NCI-H774 (cell line): ENCODE measurements around the gene ELK1.
"Not testable (repeated sequence)": the region's sequence is repeated elsewhere in the genome, so short reads cannot be mapped to it uniquely, and the experiment has no call there.

Source experiments
- DNase-seq: peaks from one replicate; lab custom pipeline; 2025; lab: John Stamatoyannopoulos, UW

The ELK1 gene

DNA sequence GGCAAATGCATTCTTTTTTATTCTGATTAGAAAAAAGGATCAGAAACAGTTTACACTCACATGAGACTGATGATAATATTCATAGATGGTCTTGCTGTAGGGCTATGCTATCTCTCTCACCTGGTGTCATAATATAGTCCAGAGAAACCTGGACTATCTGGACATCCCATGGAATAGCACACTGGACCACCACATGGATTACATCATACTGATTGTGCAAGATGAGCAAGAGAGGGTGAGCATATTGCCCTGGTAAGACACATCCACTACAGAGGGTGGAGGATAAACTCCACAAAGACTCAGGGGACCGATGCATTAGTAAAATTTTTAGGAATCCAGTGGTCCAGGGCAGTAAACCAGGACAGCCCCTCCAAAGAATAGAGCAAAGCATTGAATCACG, 38.9 kb downstream of the ELK1 start:
- DNase-seq = no peak

DNA sequence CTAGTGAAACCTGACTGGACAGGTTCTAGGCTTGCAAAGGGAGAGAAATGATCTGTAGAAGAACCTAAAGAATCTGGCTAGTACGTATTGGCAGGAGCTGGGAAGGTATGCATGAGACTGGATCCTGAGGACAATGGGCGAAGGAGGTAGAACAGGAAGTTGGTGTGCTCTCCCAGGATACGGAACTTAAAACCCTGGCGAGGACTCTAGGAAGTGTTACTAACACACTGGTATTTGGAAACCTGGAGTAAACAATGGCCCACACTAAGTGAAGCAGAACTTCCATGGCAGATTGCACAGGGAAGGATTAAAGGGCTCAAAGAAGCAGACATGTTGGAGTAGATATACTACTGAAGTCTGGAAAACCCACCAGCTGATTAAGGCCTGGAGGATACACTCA, 39.9 kb downstream of the ELK1 start:
- no peak for DNase-seq

DNA sequence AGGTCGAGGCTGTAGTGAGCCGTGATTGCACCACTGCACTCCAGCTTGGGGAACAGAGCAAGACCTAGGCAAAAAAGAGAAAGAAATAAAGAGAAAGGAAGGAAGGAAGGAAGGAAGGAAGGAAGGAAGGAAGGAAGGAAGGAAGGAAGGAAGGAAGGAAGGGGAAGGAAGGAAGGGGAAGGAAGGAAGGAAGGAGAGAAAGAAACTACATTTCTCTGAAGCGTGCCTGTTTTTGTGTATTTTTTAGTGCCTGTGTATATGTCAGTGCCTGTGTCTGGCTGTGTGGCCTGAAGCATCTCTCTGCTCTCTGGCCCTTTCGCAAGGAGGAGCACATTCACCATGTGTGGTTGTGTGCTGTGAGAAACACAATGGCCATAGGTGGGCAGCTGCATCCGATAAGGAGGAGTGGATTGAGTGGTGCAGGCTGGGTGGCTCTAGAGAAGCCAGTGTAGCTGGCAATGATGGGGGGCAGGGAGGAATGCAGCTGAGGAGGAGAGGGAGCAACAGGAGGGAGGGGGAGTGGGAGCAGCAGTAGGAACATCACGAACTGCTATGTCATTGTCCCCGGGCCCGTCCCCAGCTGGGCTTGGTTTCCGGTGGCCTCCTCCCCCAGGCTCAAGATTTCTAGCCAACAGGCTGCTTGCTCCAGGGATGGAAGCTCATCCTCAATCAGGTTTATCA, 42.1 kb downstream of the ELK1 start:
- DNase-seq = no peak

DNA sequence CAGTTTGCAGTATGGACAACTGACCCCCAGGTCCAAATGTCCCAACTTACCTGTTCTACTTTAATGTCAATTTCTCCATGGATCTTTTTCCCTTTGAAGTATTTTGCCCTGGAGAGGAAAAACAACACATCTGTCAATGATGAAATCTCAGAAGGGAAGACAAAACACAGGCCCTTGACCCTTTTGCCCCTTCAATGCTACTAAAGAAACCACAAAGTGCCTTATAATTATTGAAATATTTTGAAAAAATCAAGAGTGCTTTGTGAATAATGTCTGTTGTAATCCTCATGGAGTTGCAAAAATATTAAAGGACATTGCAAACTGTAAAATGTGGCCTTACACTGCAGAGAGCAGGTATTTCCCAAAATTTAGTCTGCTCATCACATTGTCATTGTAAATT, 43.3 kb downstream of the ELK1 start:
- DNase-seq = no peak

DNA sequence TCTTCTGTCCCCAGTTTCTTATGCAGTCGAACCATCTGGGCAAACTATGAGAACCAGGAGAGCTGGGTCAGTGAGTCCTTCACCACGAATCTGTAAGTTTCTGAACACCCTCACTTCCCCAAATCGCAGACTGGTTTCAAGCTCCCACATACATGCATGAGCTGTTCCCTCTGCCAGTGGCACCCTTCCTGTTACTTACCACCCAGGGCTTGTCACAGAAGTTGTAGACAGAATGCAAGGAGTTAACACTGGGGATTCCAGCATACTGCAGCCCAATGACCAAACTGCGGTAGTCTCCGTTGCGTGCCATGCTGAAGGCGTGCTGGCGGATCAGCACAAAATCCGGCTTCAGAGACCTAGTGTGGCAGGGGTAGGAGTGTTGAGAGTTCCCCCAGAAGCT, 45.3 kb downstream of the ELK1 start:
- DNase-seq = no peak

DNA sequence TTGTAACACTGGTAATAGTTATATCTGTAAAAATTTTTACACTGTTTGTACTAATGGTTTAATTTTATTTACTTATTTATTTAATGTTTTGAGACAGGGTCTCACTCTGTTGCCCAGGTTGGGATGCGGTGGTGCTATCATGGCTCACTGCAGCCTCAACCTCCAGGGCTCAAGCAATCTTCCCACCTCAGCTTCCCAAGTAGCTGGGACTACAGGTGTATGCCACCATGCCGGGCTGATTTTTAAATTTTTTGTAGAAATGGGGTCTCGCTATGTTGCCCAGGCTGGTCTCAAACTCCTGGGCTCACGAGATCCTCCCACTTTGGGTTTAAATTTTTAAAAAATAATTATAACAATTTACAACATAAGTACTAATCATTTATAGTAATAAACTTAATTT, 47.2 kb downstream of the ELK1 start:
- DNase-seq = not testable (repeated sequence)

DNA sequence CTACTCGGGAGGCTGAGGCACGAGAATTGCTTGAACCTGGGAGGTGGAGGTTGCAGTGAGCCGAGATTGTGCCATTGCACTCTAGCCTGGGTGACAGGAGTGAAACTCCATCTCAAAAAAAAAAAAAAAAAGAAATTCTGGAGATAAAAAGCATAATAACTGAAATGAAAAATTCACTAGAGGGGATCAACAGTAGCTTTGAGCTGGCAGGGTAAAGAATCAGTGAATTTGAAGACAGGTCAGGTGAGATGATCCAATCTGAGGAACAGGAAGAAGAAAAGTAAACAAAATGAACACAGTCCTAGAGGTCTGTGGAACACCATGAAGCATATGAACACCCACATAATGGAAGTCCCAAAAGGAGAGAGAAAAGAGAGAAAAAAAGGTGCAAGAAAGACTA, 53.1 kb downstream of the ELK1 start:
- DNase-seq = no peak

DNA sequence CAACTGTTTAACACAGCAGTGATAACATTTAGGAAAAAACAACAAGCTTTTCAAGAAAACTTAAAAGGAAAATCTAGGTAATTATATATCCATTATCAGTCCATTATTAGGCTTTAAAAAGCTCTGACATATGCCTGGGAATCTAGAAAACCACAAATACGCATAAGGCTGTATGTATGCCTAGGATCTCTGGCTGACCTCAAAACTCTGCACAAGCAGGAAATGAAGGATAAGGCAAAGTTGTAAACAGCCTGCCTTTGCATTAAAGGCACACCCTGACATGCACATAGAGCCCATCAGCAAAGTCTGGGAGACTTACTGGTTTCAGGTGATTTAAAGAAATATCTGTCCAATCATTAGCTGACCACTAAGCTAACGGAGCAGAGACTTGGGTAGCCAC, 54.1 kb downstream of the ELK1 start:
- no peak for DNase-seq

DNA sequence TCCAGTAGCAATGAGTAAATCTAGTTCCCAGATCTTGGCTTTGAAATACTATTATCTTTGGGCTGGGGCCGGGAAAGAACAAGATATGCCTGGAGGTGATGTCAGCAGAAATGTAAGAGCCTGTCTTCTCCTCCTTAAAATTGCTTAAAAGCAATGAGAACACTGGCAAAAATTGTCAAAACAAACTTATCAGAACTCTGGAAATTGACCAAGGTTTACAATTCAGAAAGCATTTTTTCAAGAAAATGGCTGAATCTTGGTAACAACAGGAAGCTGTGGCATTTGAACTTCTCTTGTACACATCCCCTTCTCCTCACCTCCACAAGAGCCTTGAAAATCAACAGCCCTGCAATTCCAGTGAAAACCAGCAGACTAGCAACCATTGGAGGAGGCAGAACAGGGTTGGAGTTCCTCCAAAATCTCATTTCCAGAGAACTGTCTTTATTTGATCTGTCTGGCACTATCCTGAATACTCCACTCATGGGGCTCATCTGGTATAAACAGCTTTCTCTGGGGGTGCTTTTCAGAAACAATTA, 54.6 kb downstream of the ELK1 start:
- no peak for DNase-seq

DNA sequence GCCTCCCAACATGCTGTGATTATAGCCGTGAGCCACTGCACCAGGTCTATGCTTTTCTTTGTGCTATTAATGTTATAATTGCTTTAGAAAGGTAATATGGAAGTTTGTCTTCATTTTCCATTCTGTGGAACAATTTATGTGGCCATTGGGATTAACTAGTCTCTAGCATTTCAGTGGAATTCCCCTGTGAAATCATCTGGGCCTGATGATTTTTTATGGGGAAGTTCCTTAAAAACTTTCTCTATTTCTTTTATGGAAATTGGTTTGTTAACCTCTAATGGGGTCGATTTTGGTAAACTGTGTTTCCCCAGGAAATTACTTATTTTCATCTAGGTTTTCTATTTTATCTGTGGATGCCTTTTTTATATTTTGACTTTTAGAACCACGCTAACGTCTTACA, 56.8 kb downstream of the ELK1 start:
- no peak for DNase-seq

DNA sequence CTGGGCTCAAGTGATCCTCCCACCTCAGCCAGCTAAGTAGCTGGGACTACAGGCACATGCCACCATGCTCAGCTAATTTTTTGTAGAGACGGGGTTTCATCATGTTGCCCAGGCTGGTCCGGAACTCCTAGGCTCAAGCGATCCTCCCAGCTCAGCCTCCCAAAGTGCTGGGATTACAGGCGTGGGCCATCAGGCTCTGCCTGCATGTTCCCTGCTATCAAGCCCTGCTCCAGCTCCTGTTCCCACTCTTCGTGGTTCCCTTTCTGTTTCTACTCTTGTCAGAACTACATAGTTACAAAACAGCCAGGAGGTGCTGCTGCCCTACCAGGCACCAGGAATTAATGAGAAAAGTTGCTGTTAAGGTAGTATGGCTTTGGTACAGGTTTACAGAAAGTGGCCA, 59.4 kb downstream of the ELK1 start:
- no peak for DNase-seq

DNA sequence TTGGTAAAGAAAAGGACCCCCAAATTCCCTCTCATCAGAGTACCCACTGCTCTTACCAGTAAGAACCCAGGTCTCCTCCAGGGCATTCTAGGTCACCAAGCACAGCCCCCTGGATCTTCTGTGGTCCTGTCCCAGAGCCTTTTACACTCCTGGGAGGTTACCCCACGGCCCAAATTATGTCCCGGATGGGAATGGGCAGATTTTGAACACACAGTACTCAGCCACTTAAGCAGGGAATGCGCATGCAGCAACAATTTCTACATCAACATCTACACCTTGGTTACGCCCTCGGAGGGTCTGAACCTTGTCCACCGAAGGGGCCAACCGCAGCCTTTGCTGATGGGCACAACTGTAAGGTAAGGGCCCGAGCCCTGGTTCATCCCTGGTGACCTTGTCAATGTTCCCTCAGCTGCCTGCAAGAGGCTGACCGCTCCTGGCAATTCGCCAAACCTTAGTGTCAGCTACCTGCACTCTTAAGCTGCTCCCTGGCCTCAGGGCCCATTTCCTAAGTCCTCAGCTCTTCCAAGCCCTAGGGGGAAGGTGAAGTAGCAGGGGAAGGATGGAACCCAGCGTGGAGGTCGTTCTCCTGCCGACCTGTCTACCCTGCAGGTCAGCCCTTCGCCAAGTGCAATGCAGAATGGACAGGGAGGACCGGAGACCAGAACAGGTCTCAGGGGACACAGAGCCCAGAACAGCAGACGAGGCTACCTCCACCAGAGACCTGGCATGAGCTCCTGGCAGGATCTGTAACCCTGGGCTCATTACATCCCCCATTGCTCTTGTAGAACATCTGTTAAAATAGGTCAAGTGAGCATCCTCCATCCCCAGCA, 62.2 kb downstream of the ELK1 start:
- DNase-seq = no peak

DNA sequence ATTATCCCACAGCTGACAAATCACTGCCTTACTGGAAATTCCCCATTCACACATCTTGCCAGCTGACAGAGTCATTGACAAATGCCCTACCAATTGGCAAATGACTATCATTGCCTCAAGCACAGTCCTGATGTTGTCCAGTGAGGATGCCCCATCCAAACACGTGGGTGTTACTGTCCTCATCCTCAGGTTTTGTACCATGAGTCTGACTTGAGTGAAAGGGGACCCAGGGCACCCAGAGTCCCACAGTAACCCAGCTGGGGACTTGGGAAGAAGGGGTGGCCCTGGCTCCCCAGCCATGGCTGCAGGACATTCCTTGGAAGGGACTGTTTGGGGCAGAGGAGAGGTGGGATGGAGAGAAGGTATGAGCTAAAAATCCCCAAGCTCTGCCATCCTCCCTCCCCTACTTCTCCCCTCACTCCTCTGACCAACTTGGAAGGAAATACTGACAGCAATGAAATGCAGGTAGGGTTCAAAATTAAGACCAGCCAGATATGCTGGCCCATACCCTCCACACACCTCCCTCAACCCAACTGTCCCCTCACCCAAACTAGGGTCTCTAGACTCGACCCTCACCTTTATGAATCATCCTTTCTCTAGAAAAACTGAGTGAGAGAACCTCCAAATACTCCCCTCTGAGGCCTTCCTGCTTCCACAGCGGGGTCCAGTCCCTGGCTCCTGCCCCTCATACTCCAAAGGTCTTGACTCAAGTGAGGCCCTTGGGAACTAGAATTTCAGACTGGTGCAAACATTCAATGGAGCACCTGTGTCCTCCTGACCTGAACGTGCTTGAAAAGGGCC, 63.1 kb downstream of the ELK1 start:
- DNase-seq = no peak

DNA sequence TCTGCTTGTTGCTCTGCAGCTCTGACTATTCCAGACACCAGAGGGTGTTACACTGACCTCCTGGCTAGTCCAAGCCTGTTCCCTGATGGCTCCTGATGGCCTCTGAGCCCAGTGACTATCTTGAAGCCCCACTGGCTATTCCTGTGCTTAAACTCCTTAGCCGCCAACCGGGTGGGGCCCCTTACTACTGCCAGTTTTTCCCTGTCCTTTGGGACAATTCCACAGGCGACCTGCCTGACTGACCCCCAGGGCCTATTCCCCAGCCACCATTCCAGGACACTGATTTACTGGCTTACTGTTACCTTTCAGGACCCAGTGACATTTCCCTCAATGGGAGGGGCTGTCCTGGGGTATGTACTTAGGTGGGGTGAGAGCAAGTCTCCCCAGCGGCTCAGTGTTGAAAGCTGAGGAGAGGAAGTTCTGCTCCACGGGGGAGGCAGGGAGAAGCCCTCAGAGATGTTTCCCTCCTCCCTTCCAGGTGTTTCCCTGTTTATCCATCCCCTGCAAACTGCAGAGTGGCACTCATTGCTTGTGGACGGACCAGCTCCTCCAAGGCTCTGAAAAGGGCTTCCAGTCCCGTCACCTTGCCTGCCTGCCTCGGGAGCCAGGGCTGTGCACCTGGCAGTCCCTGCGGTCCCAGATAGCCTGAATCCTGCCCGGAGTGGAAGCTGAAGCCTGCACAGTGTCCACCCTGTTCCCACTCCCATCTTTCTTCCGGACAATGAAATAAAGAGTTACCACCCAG, 64.1 kb downstream of the ELK1 start:
- DNase-seq = no peak
